ENCODE data around the gene MOV10L1.
"Not testable (repeated sequence)": the region's sequence is repeated elsewhere in the genome, so short reads cannot be mapped to it uniquely, and the experiment has no call there.

The MOV10L1 gene

DNA sequence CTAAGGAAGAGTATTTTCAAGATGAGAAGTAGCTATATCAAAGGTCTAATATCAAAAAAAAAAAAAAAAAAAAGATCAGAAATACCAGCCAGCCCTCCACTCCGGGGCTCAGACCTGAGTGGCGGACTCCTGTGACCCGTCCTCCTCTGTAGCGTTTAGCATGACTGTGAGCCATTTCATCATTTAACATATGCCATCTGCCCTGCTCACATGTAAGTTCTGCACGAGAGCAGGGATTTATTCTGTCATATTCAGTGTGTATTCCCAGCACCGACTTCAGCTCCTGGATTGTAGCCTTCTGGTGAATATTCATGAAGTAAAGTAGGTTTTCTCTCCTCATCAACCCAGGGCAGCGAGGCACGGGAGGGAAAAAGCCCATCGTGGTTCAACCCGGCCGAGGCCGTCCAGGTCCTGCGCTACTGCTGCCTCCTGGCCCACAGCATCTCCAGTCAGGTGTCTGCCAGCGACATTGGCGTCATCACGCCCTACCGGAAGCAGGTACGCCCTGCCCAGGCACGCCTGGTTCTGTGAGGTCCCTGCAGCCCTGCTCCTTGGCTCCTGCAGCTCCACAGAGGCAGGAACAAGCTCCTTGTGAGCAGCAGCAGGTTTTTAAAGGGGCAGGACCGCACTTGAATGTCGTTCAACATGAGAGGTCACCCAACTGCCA is 68.0 kb downstream of the MOV10L1 start:
- DNase-seq (ENCODE audit: low read depth, low spot score): no peak

DNA sequence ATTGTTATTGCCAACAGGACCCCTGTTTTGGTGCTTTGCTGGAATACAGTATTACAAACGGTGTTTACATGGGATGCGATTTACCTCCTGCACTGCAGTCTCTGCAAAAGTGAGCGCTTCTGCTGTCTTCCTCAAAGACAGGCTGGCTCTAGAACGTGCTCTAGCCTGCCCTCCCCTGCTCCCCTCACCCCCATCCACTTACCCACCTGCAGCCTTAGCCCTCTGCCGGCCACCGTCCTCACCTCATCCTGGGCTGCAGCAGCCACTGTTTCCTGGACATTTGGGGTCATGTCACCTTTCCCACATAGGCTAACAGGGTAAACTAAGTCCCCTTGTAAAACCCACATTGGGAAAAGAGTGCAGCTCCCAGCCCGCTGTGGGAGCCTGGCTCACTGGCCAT is 71.1 kb downstream of the MOV10L1 start:
- DNase-seq (ENCODE audit: low read depth, low spot score): no peak

GRCh38 chr22:50161508-50162390 is 71.9 kb downstream of the MOV10L1 start:
- DNase-seq (ENCODE audit: low read depth, low spot score): no peak

DNA sequence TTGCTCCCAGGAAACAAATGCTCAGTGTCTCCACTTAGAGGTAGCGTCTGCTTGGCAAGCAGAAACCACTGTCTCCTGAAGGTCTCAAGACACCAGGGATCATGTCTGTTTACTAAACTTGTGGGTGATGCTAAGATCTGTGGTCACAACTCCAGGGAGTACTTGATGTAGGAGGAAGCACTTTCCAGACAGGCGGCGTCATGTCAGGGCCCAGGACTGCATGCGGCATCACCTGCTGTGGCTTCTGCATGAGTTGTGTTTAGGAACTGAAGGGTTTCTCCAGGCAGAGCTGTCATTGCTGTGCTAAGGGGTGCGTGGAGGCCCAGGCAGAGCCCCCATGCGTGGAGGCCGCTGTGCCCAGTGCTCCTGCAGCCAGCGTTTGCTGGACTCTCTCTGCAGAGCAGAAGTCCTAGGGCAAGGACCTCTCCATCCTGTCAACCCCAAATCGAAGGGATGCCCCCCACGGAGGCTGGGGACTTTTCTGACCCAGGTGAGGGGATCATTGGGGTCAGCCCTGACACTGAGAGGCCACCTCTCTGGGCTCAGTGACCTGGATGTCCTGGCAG is 72.7 kb downstream of the MOV10L1 start:
- DNase-seq (ENCODE audit: low read depth, low spot score): no peak

DNA sequence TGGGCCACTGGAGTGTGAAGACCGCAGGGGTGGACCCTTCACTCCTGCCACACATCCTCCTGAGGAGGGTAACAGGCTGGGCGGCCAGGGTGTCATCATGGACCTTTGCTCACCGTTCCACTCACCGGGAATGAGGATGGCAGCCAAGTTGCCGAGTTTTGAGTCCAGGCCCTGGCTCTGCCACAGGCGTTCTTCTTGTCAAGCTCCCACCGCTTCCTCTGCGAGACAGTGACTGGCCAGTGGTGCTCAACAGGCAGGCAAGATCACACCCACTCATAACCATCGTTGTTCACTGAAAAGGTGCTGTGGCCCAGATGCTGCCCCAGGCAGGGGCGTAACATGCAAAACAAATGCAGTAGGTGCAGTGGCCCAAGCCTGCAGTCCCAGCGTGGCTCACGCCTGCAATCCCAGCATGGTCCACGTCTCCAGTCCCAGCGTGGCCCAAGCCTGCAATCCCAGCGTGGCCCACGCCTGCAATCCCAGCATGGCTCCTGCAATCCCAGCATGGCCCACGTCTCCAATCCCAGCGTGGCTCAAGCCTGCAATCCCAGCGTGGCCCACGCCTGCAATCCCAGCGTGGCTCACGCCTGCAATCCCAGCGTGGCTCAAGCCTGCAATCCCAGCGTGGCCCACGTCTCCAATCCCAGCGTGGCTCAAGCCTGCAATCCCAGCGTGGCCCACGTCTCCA is 75.8 kb downstream of the MOV10L1 start:
- DNase-seq (ENCODE audit: low read depth, low spot score): no peak

GRCh38 chr22:50167689-50168489 is 78.1 kb downstream of the MOV10L1 start:
- DNase-seq (ENCODE audit: low read depth, low spot score): no peak

DNA sequence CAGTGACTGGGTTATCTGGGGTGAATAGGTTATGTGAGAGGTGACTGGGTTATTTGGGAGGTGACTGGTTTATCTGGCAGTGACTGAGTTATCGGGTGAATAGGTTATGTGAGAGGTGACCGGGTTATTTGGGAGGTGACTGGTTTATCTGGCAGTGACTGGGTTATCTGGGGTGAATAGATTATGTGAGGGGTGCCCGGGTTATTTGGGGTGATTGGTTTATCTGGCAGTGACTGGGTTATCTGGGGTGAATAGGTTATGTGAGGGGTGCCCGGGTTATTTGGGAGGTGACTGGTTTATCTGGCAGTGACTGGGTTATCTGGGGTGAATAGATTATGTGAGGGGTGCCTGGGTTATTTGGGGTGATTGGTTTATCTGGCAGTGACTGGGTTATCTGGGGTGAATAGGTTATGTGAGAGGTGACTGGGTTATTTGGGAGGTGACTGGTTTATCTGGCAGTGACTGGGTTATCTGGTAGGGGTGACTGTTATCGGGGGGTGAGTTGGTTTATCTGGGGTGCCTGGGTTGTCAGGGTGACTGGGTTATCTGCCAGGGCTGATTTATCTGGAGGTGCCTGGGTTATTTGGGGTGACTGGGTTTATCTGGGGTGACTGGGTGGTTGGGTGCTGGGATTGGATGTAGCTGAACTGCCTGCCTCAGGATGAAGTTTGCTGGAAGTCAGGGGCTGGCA is 78.8 kb downstream of the MOV10L1 start:
- DNase-seq (ENCODE audit: low read depth, low spot score): not testable (repeated sequence)

DNA sequence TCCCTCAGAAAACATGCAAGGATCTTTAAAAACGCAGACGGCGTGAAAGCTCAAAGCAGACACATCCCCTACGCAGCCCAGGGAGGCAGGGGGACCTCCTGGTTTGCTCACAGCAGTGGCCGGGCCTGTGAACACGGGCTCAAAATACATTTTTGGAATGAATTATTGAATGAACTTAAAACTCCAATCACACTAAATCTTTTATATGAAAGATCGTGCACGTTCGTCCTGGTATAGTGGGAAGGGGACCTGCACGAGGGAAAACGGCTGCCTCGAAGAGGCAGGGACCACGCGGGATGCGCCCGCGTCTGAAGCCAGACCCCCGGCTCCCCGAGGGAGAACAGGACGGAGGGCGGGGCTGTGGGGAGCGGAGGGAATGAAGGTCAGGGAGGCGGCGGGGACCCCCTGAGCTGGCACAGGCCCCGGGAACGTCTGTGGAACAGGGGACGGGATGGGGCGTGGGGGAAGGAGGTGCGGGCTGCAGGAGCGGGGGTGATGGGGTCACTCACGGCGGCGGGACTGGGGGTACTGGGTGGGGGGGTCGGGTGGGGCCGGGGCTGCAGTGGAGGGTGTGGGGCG is 79.5 kb downstream of the MOV10L1 start:
- no peak for DNase-seq (ENCODE audit: low read depth, low spot score)

- no peak for DNase-seq (ENCODE audit: low read depth, low spot score)
Measured at GRCh38 chr22:50169774-50170341, 80.1 kb downstream of the MOV10L1 start.

DNA sequence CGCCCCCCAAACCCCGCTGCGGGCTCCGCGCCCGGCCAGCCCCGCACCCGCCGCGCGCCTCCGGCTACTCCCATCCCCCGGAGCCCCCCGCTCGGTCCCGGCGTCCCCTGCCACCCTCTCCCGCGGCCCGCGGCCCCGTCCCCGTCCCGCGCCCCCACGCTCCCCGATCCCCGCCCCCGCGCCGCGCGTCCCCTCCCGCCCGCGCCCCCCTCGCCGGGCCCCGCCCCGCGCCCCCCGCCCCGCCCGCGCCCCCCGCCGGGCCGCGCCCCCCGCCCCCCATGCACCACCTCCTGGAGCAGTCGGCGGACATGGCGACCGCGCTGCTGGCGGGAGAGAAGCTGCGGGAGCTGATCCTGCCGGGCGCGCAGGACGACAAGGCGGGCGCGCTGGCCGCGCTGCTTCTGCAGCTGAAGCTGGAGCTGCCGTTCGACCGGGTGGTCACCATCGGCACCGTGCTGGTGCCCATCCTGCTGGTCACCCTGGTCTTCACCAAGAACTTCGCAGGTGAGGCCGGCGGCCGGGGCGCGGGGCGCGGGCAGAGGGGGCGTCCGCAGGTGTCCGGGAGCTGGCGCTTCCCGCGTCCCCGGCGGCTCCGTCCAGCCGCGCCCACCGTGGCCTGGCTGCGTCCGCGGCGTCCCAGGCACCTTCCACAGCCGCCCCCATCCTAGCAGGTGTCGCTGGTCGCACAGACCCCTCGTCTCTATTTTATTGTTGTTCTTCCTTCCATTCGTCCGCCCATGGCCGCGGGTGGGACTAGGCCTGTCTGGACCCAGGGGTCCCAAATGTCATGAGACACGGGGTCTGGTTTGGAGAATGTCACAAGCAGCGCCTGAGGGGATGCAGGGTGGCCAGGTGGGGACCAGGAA is 80.9 kb downstream of the MOV10L1 start, which contains the start of gene PANX2:
TSS of gene PANX2 (plus strand) at position 279 of the 866 bp plus-strand sequence. CDS start at position 279, 0 bp downstream.
- no peak for DNase-seq (ENCODE audit: low read depth, low spot score)

- DNase-seq (ENCODE audit: low read depth, low spot score): no peak
Measured at GRCh38 chr22:50171319-50171964, 81.6 kb downstream of the MOV10L1 start.

DNA sequence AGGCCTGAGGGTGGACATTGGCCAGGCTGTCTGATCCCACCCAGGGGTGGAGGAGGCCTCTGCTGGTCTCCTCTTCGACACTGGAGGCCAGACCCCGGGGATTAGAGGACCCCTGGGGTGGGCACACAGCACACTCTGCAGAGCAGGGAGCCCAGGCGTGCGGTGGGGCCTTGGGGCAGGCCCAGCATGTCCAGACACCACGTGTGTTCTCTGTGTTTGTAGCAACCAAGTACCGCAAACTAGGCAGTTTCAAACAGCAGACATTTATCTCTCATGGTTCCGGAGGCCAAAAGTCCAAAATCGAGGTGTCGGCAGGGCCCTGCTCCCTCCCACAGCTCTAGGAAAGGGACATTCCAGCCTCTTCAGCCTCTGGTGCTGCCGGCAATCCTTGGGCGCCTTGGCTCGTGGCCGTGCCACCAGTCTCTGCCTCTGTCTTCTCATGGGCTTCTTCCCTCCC is 82.2 kb downstream of the MOV10L1 start:
- DNase-seq (ENCODE audit: low read depth, low spot score): no peak

GRCh38 chr22:50173311-50173982 is 83.6 kb downstream of the MOV10L1 start:
- DNase-seq (ENCODE audit: low read depth, low spot score): no peak

- DNase-seq (ENCODE audit: low read depth, low spot score): no peak
Measured at GRCh38 chr22:50173983-50174355, 84.2 kb downstream of the MOV10L1 start.

- DNase-seq (ENCODE audit: low read depth, low spot score): no peak
Measured at GRCh38 chr22:50174382-50175190, 84.8 kb downstream of the MOV10L1 start.

- DNase-seq (ENCODE audit: low read depth, low spot score): no peak
Measured at GRCh38 chr22:50175191-50175461, 85.3 kb downstream of the MOV10L1 start.
